ENCODE data around the gene DCDC2B. TPM values are rescaled to one million over a fixed set of nuclear protein-coding genes. Genes with fewer than 3 reads are reported as not detected.
A peak's percentile ranks its signal among the peaks of the same experiment; 100 is the strongest.

The DCDC2B gene
- total and polyA plus RNA-seq, 10 of the 15 experiments (the other 5 are each of a cell fraction or from before 2014, with no cell fraction given) = 0.12 to 0.21 (median 0.15) TPM; not detected in 7

- intact Hi-C loops (cut with micrococcal nuclease; ENCODE audit: unreplicated experiment) = loop anchor here (2.0 to 5.0 kb wide), 3 partner anchors 20 to 211 kb away; no protein-coding TSS in a partner anchor
- ChIA-PET RAD21 (ENCODE audit: unreplicated experiment) (interaction anchor here (0.6 to 4.2 kb wide), 14 partner anchors 10 to 193 kb away, joined by 3 to 22 read pairs (median 3); partner anchors contain the start of genes BSDC1, KPNA6, TMEM39B and TXLNA), SMC1A (ENCODE audit: uncharacterized antibody, unreplicated experiment) (interaction anchor here (0.6 to 2.4 kb wide), 14 partner anchors 9 to 128 kb away, joined by 3 to 26 read pairs (median 4); partner anchors contain the start of genes TMEM39B and TXLNA), POLR2A (interaction anchor here (0.5 to 2.8 kb wide), 17 partner anchors 10 to 278 kb away, joined by 3 to 25 read pairs (median 5); partner anchors contain the start of genes HDAC1, KPNA6, MARCKSL1 and PTP4A2), CTCF (interaction anchor here (0.8 to 3.7 kb wide), 13 partner anchors 9 to 197 kb away, joined by 3 to 27 read pairs (median 4); partner anchors contain the start of genes KPNA6, MARCKSL1, TMEM39B and TXLNA)
- DNase-seq (ENCODE audit: low read depth, low spot score) (peak; percentile 50), FAIRE-seq (peak; percentile 80), ATAC-seq (peak; percentile 72)
- under 1% methylated on average over 26 of the region's 26 CpGs for WGBS (ENCODE audit: insufficient coverage, insufficient replicate concordance, low lambda C conversion rate, missing lambda C conversion rate)
- Histone ChIP-seq H2AFZ (ENCODE audit: control insufficient read depth, low read depth, low read length) (peak overlapping the region; percentile 71), H3K27me3 (replicated peaks in 1 of 2; ENCODE audit: control insufficient read depth in 2 of 2, insufficient read depth in 2 of 2, low read length in 1 of 2) (no peaks in the 10 kb centered on the region), H3K36me3 (ENCODE audit: control insufficient read depth in 2 of 2, insufficient read depth in 2 of 2, low read length in 1 of 2) (peaks cover 8 to 11% of the 10 kb centered on the region in 2 experiments), H3K27ac (ENCODE audit: control insufficient read depth, insufficient read depth) (peak overlapping the region; percentile 89), H3K79me2 (ENCODE audit: control insufficient read depth, insufficient read depth, low read length) (peaks cover 23% of the 10 kb centered on the region), H3K4me3 (peak overlapping the region; percentile 90), H3K9ac (ENCODE audit: control insufficient read depth, insufficient read depth, low read length) (peak overlapping the region; percentile 82), H3K4me1 (ENCODE audit: control insufficient read depth, insufficient read depth, low read length) (peaks cover 17% of the 10 kb centered on the region), H3K9me3 (replicated peaks; ENCODE audit: control insufficient read depth, insufficient read depth, low read length) (no peaks in the 10 kb centered on the region), H4K20me1 (ENCODE audit: control insufficient read depth, insufficient read depth) (no peaks in the 10 kb centered on the region), H3K4me2 (ENCODE audit: control insufficient read depth, insufficient read depth) (peak overlapping the region; percentile 88)
- no TSS peak for BruUV-seq (replicated peaks)
- in situ Hi-C loops (cut with MboI) = no loop called here
- TF ChIP-seq HCFC1 (IDR thresholded peaks at IDR 0.05; ENCODE audit: low read length) (no peak), GATAD2B (conservative IDR thresholded peaks at IDR 0.05; ENCODE audit: low read depth) (no peak; the same call in none of the 2 replicates), NRF1 (conservative IDR thresholded peaks at IDR 0.05; ENCODE audit: low read depth, low read length) (no peak), RELA (IDR thresholded peaks at IDR 0.05; ENCODE audit: borderline replicate concordance, partially characterized antibody) (peak; percentile 94), ZBED1 (IDR thresholded peaks at IDR 0.05; ENCODE audit: borderline replicate concordance) (0 out of 2 replicates have a peak, but pooled peaks have one; percentile 33), ZNF217 (IDR thresholded peaks at IDR 0.05) (no peak), NR2C1 (IDR thresholded peaks at IDR 0.05) (no peak), SREBF1 (IDR thresholded peaks at IDR 0.05; ENCODE audit: low read length) (no peak), ASH2L (IDR thresholded peaks at IDR 0.05; ENCODE audit: borderline replicate concordance, low read depth) (no peak), RCOR1 (conservative IDR thresholded peaks at IDR 0.05; ENCODE audit: low read depth, low read length) (no peak), CBFB (IDR thresholded peaks at IDR 0.05; ENCODE audit: low read depth) (no peak), SPI1 (IDR thresholded peaks at IDR 0.05; ENCODE audit: borderline replicate concordance, insufficient read depth, low read depth, low read length) (no peak), YY1 (IDR thresholded peaks at IDR 0.05; ENCODE audit: low read depth, low read length) (peak; percentile 46; the same call in 1 of the 2 replicates), ZBTB11 (CRISPR knock-in tag; IDR thresholded peaks at IDR 0.05) (no peak), ESRRA (IDR thresholded peaks at IDR 0.05; ENCODE audit: low read length) (no peak), ZBTB40 (IDR thresholded peaks at IDR 0.05; ENCODE audit: borderline replicate concordance) (no peak; the same call in 1 of the 2 replicates)
Measured at GRCh38 chr1:32201011-32201855, 7.7 kb upstream of the DCDC2B start.

Measured in GM12878 (cell line).